HFFc6 (cell line): ENCODE measurements around the gene CD200. TPM values are rescaled to one million over a fixed set of nuclear protein-coding genes. Genes with fewer than 3 reads are reported as not detected.

Experiments
- DNase-seq: peaks from one replicate; pipeline ENCODE4 v3.0.0-alpha.2; 2018
- H3K27ac Mint-ChIP-seq: 2 replicates; pipeline ENCODE4 v1.8.0; 2020; ENCODE audit warnings: mild to moderate bottlenecking, mixed read lengths
- H3K27me3 Mint-ChIP-seq: 2 replicates; pipeline ENCODE4 v1.8.0; 2021; ENCODE audit warnings: mild to moderate bottlenecking, moderate library complexity, mixed read lengths; ENCODE audit not compliant: insufficient read depth
- H3K36me3 Mint-ChIP-seq: 2 replicates; pipeline ENCODE4 v1.8.0; 2021; ENCODE audit warnings: low read depth, mixed read lengths
- H3K4me1 Mint-ChIP-seq: 2 replicates; pipeline ENCODE4 v1.8.0; 2020; ENCODE audit warnings: low read depth, mixed read lengths
- H3K4me3 Mint-ChIP-seq: 2 replicates; pipeline ENCODE4 v1.8.0; 2020; ENCODE audit warnings: mild to moderate bottlenecking, moderate library complexity, mixed read lengths
- H3K9me3 Mint-ChIP-seq: 2 replicates; pipeline ENCODE4 v1.8.0; 2020; ENCODE audit warnings: mild to moderate bottlenecking, mixed read lengths
- CTCF ChIP-seq: fragments of 200-600 bp; sonication (generic); IDR thresholded peaks from 2 replicates; pipeline ENCODE4 v1.5.0; 2021; ENCODE audit warnings: antibody characterized with exemption, mild to moderate bottlenecking
- total RNA-seq, 6 experiments: library from RNA; stranded (reverse); fragmentation: NEBNext Ultra II Directional; extraction: Animal tissue kit (Norgen Biotek cat#: 25700); gene quantifications; 2 replicates in 1 of 6; 3 replicates in 5 of 6; pipeline ENCODE4 v1.2.3, GENCODE V29; 2021

The CD200 gene
- total RNA-seq, 6 experiments from 2014 or later, result not detected

GRCh38 chr3:112354642-112355306 lies 21.8 kb downstream of the CD200 start:
- no peak for TF ChIP-seq CTCF
- Mint-ChIP-seq H3K27ac (no peak overlapping the region), H3K4me1 (no peaks in the 10 kb centered on the region), H3K9me3 (no peaks in the 10 kb centered on the region), H3K4me3 (no peak overlapping the region), H3K36me3 (no peaks in the 10 kb centered on the region), H3K27me3 (peaks cover 10% of the 10 kb centered on the region)
- DNase-seq, result no peak

- Mint-ChIP-seq H3K36me3 (no peaks in the 10 kb centered on the region), H3K4me3 (no peak overlapping the region), H3K9me3 (no peaks in the 10 kb centered on the region), H3K4me1 (no peaks in the 10 kb centered on the region), H3K27ac (no peak overlapping the region), H3K27me3 (peaks cover 10% of the 10 kb centered on the region)
- TF ChIP-seq CTCF, result no peak
- DNase-seq, result no peak
Observed at GRCh38 chr3:112355307-112355687, 22.3 kb downstream of the CD200 start.

DNA sequence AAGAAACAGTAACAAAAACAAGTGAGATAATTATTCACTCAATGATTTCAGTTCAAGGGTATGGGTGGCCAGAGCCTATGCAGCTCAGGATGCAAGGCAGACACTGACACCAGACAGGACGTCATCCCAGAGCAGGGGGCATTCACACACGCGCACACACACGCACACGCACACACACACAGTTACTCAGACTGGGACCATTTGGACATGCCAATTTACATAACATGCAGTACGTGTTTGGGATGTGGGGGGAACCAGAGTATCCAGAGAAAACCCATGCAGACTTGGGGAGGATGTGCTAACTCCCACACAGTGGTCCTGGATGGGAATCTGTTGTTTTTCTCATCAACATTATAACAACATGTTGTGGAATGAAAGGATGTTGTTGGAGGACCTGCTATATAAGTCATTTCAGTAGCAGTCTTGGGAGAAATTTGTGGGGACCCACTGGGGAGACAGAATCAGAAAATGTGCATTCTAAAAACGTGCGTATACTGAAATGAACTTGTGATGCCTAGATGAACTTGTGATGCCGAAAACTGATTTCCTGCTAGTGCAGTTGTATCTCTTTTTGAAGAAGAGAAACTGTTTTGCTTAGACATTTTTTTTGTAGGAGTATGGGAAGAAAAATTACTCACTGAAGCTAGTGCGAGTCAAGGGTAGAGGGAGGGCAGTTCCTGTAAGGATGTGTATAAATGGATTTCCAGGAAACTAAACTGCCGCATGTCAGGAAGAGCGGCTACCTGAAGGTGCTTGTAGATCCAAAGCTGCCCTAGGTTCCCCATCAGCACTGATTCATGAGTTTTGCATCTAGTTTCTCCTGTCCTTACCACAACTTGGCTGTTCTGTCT lies 25.2 kb downstream of the CD200 start:
- Mint-ChIP-seq H3K27me3 (peaks cover 3% of the 10 kb centered on the region), H3K27ac (no peak overlapping the region), H3K9me3 (no peaks in the 10 kb centered on the region), H3K36me3 (no peaks in the 10 kb centered on the region), H3K4me3 (no peak overlapping the region), H3K4me1 (no peaks in the 10 kb centered on the region)
- TF ChIP-seq CTCF, result no peak
- no peak for DNase-seq

- Mint-ChIP-seq H3K27me3 (peaks cover 9% of the 10 kb centered on the region; the same call in 1 of the 2 replicates), H3K27ac (no peak overlapping the region)
Observed at GRCh38 chr3:112360561-112360960, 27.6 kb downstream of the CD200 start.

GRCh38 chr3:112362221-112362620 lies 29.3 kb downstream of the CD200 start:
- H3K27ac Mint-ChIP-seq, result no peak overlapping the region
- H3K4me3 Mint-ChIP-seq, result no peak overlapping the region
- TF ChIP-seq CTCF, result no peak
- DNase-seq, result no peak
- H3K9me3 Mint-ChIP-seq, result no peaks in the 10 kb centered on the region
- no peaks in the 10 kb centered on the region for H3K36me3 Mint-ChIP-seq
- H3K4me1 Mint-ChIP-seq, result no peaks in the 10 kb centered on the region
- H3K27me3 Mint-ChIP-seq, result peaks cover 9% of the 10 kb centered on the region; the same call in 1 of the 2 replicates

More at GRCh38 chr3:112360561-112360960, 27.6 kb downstream of the CD200 start:
- no peaks in the 10 kb centered on the region for H3K4me1 Mint-ChIP-seq
- no peaks in the 10 kb centered on the region for H3K36me3 Mint-ChIP-seq
- no peak for DNase-seq
- no peak for TF ChIP-seq CTCF
- no peak overlapping the region for H3K4me3 Mint-ChIP-seq
- no peaks in the 10 kb centered on the region for H3K9me3 Mint-ChIP-seq
